H1 (cell line): ENCODE results near the gene MATN1. TPM values are rescaled to one million over a fixed set of nuclear protein-coding genes. Genes with fewer than 3 reads are reported as not detected.

ENCODE experiments used
- ATF3 ChIP-seq: IDR thresholded peaks from 2 replicates; pipeline ENCODE4 v1.6.1; 2011; ENCODE audit warnings: low read depth, mild to moderate bottlenecking, low read length; ENCODE audit not compliant: insufficient read depth
- CHD7 ChIP-seq: fragments of 300-600 bp; sonication (generic); IDR thresholded peaks from 2 replicates; pipeline ENCODE4 v1.7.1; 2012; ENCODE audit warnings: low read length, moderate library complexity, mild to moderate bottlenecking, inconsistent platforms; ENCODE audit not compliant: insufficient replicate concordance
- FOSL1 ChIP-seq: IDR thresholded peaks from 2 replicates; pipeline ENCODE4 v1.6.1; 2011; ENCODE audit warnings: mild to moderate bottlenecking, low read depth, low read length, moderate library complexity; ENCODE audit not compliant: insufficient read depth
- GABPA ChIP-seq: IDR thresholded peaks from 2 replicates; pipeline ENCODE4 v1.6.1; 2011; ENCODE audit warnings: mild to moderate bottlenecking, low read length, moderate library complexity, borderline replicate concordance; ENCODE audit not compliant: insufficient read depth
- HDAC6 ChIP-seq: IDR thresholded peaks from one replicate; pipeline ENCODE4 v1.7.1; 2012; ENCODE audit warnings: low read depth, mild to moderate bottlenecking, inconsistent platforms, low read length, moderate library complexity
- KDM4A ChIP-seq: IDR thresholded peaks from one replicate; pipeline ENCODE4 v1.7.1; 2012; ENCODE audit warnings: low read depth, mild to moderate bottlenecking, moderate library complexity, low read length, inconsistent platforms; ENCODE audit not compliant: severe bottlenecking
- RXRA ChIP-seq: IDR thresholded peaks from 2 replicates; pipeline ENCODE4 v1.6.1; 2011; ENCODE audit warnings: low read depth, mild to moderate bottlenecking, low read length, moderate library complexity; ENCODE audit not compliant: insufficient read depth
- TAF1 ChIP-seq: IDR thresholded peaks from 2 replicates; pipeline ENCODE4 v1.6.1; 2011; ENCODE audit warnings: mild to moderate bottlenecking, low read depth, low read length
- polyA plus RNA-seq, 7 experiments: library from polyadenylated mRNA; depleted of rRNA in 3 of 7; stranded (reverse) in 5 of 7; unstranded in 2 of 7; fragments of >200 nt in 5 of 7; fragments of 200-250 nt in 2 of 7; gene quantifications; 1 replicate in 5 of 7; 2 replicates in 1 of 7; 4 replicates in 1 of 7; pipeline versions ENCODE4 v1.2.1 to v1.2.3, GENCODE V29; 2011 to 2013; ENCODE audit warnings: missing spikeins in 2 of 7, mixed read lengths in 2 of 7
- total RNA-seq: library from RNA; stranded (reverse); fragmentation: NEBNext Ultra II Directional; extraction: Animal tissue kit (Norgen Biotek cat#: 25700); gene quantifications from 2 replicates; pipeline ENCODE4 v1.2.1, GENCODE V29; 2021

The MATN1 gene
- total and polyA plus RNA-seq, 2 of the 8 experiments (the other 6 are each of a cell fraction or from before 2014, with no cell fraction given) = 0.12 to 0.28 TPM

- TF ChIP-seq RXRA (no peak), CHD7 (no peak), GABPA (no peak), ATF3 (no peak), KDM4A (no peak), FOSL1 (no peak), HDAC6 (no peak), TAF1 (no peak)
Measured at GRCh38 chr1:30734106-30734505, 10.7 kb upstream of the MATN1 start (continued).
